Liver (tissue), 9 donors: ENCODE results near the gene ZNF32. TPM values are rescaled to one million over a fixed set of nuclear protein-coding genes. Genes with fewer than 3 reads are reported as not detected.

Experiments used
- DNase-seq: peaks from one replicate; pipeline ENCODE4 v3.0.0-alpha.2; 2017; ENCODE audit warnings: low spot score
- H3K27ac ChIP-seq, 2 donors: one replicate each; pipeline ENCODE4 v1.7.0; 2013; ENCODE audit warnings: inconsistent platforms in 2 of 2, low read length in 2 of 2, control low read depth in 1 of 2, low read depth in 1 of 2, mild to moderate bottlenecking in 1 of 2
- H3K27me3 ChIP-seq, 4 donors: one replicate each; pipeline versions ENCODE4 v1.6.1 to v1.7.0; 2013; ENCODE audit warnings: low read length in 3 of 4, inconsistent platforms in 1 of 4, mild to moderate bottlenecking in 1 of 4, moderate library complexity in 1 of 4; ENCODE audit not compliant: control insufficient read depth in 4 of 4, insufficient read depth in 4 of 4
- H3K36me3 ChIP-seq, 4 donors: one replicate each; pipeline versions ENCODE4 v1.6.1 to v1.7.0; 2013; ENCODE audit warnings: low read length in 3 of 4, mild to moderate bottlenecking in 3 of 4, low read depth in 1 of 4, moderate library complexity in 1 of 4; ENCODE audit not compliant: control insufficient read depth in 4 of 4, insufficient read depth in 3 of 4
- H3K4me1 ChIP-seq, 4 donors: one replicate each; pipeline versions ENCODE4 v1.6.1 to v1.7.0; 2013; ENCODE audit warnings: low read length in 3 of 4, mild to moderate bottlenecking in 3 of 4, moderate library complexity in 1 of 4; ENCODE audit not compliant: control insufficient read depth in 4 of 4, insufficient read depth in 4 of 4
- H3K4me3 ChIP-seq, 3 donors: one replicate each; pipeline versions ENCODE4 v1.6.1 to v1.7.0; 2013; ENCODE audit warnings: low read length in 3 of 3, control low read depth in 1 of 3, low read depth in 1 of 3, mild to moderate bottlenecking in 1 of 3
- H3K9ac ChIP-seq, 2 donors: one replicate each; pipeline ENCODE4 v1.7.0; 2013; ENCODE audit warnings: low read length in 2 of 2, mild to moderate bottlenecking in 2 of 2, moderate library complexity in 2 of 2, control low read depth in 1 of 2, low read depth in 1 of 2
- H3K9me3 ChIP-seq, 4 donors: one replicate each; pipeline versions ENCODE4 v1.6.1 to v1.7.0; 2013; ENCODE audit warnings: low read length in 3 of 4; ENCODE audit not compliant: control insufficient read depth in 4 of 4
- CTCF ChIP-seq: fragments of 150-350 bp; IDR thresholded peaks from 2 replicates; pipeline ENCODE4 v1.5.1; 2017; ENCODE audit warnings: improper control_type of control experiment, low read depth, low read length; ENCODE audit not compliant: missing input control
- FOXA2 ChIP-seq: IDR thresholded peaks from 2 replicates; pipeline ENCODE4 v1.6.1; 2016; ENCODE audit warnings: antibody characterized with exemption
- GABPA ChIP-seq, 2 donors: IDR thresholded peaks in 1 of 2; conservative IDR thresholded peaks in 1 of 2; 2 replicates each; pipeline ENCODE4 v1.6.1; 2016; ENCODE audit warnings: antibody characterized with exemption in 2 of 2, mild to moderate bottlenecking in 1 of 2, moderate library complexity in 1 of 2
- HNF4A ChIP-seq, 2 donors: conservative IDR thresholded peaks; 2 replicates each; pipeline ENCODE4 v1.6.1; 2016; ENCODE audit warnings: antibody characterized with exemption in 2 of 2, mild to moderate bottlenecking in 2 of 2
- HNF4G ChIP-seq: IDR thresholded peaks from 2 replicates; pipeline ENCODE4 v1.6.1; 2016; ENCODE audit warnings: antibody characterized with exemption
- JUND ChIP-seq, 2 donors: IDR thresholded peaks; 2 replicates each; pipeline ENCODE4 v1.6.1; 2016; ENCODE audit warnings: antibody characterized with exemption in 2 of 2
- NR2F2 ChIP-seq: IDR thresholded peaks from 2 replicates; pipeline ENCODE4 v1.6.1; 2016; ENCODE audit warnings: antibody characterized with exemption
- RAD21 ChIP-seq, 2 donors: IDR thresholded peaks; 2 replicates each; pipeline ENCODE4 v1.6.1; 2016; ENCODE audit warnings: antibody characterized with exemption in 2 of 2, mild to moderate bottlenecking in 2 of 2
- RXRA ChIP-seq, 2 donors: IDR thresholded peaks; 2 replicates each; pipeline ENCODE4 v1.6.1; 2017 to 2018; ENCODE audit warnings: antibody characterized with exemption in 2 of 2, mild to moderate bottlenecking in 1 of 2
- SP1 ChIP-seq: IDR thresholded peaks from 2 replicates; pipeline ENCODE4 v1.6.1; 2018; ENCODE audit warnings: antibody characterized with exemption, mild to moderate bottlenecking
- YY1 ChIP-seq: IDR thresholded peaks from 2 replicates; pipeline ENCODE4 v1.6.1; 2016; ENCODE audit warnings: antibody characterized with exemption, mild to moderate bottlenecking
- ZBTB33 ChIP-seq: IDR thresholded peaks from 2 replicates; pipeline ENCODE4 v1.6.1; 2016; ENCODE audit warnings: antibody characterized with exemption
- WGBS: extraction: QIAGEN DNeasy Blood & Tissue Kit; methylation state at CpG from one replicate; pipeline ENCODE4 v1.1.7; 2013; 5-methylcytosine and 5-hydroxymethylcytosine counted together
- polyA plus RNA-seq, 2 donors: library from polyadenylated mRNA; stranded (reverse) in 1 of 2; unstranded in 1 of 2; fragments of 200-250 nt in 1 of 2; fragments of >200 nt in 1 of 2; fragmentation: Nextera tagmentation in 1 of 2; extraction: Ambion mirVana in 1 of 2; gene quantifications; one replicate each; pipeline versions ENCODE4 v1.2.1 to v1.2.3, GENCODE V29; 2013 to 2015
- total RNA-seq, 2 donors: library from RNA; depleted of rRNA; stranded (reverse); fragments of >200 nt; gene quantifications; one replicate each; pipeline ENCODE4 v1.2.3, GENCODE V29; 2014
- TF ChIP-seq, protein P1 (sequence below): IDR thresholded peaks from 2 replicates; pipeline ENCODE4 v1.6.1; 2016; ENCODE audit warnings: antibody characterized with exemption
- donor health status: healthy.
- donor health status: healthy.
- donor health status: healthy.
- donor health status: healthy.
- donor health status: healthy.

Gene ZNF32
- total RNA-seq (10 to 100 TPM in 1 of 2 donors, 1 to 10 TPM in 1; 6.5 to 11.9 TPM), polyA plus RNA-seq (10 to 100 TPM; 13.1 to 19.9 TPM)

- no peaks in the 10 kb centered on the region for H3K27me3 ChIP-seq
- under 1% methylated on average over 90 of the region's 90 CpGs for WGBS
- H3K36me3 ChIP-seq, result peaks cover 13 to 27% (median 25%) of the 10 kb centered on the region in 4 donors
- peaks cover 22 to 35% (median 29%) of the 10 kb centered on the region in 4 donors for H3K9me3 ChIP-seq
- H3K9ac ChIP-seq, result peak within 1 kb of the TSS; percentile 56 to 80
- peaks cover 2 to 9% (median 3%) of the 10 kb centered on the region in 4 donors for H3K4me1 ChIP-seq
- peak; percentile 73 for DNase-seq
- peak within 1 kb of the TSS; percentile 56 to 78 for H3K27ac ChIP-seq
- peak in 1 of 2 donors; percentile 18 for TF ChIP-seq GABPA (IDR thresholded peaks at IDR 0.05 in 1 of 2, conservative IDR thresholded peaks at IDR 0.05 in 1 of 2)
- TF ChIP-seq HNF4A (conservative IDR thresholded peaks at IDR 0.05), result no peak
- H3K4me3 ChIP-seq, result peak within 1 kb of the TSS; percentile 14 to 93 (median 88)
These were observed at the start of gene ZNF32 for GRCh38 chr10:43648398-43649184. Gene ZNF32, minus strand, starts transcription at chr10:43648881. Its CDS starts 2,748 bp downstream, at chr10:43646133.

DNA sequence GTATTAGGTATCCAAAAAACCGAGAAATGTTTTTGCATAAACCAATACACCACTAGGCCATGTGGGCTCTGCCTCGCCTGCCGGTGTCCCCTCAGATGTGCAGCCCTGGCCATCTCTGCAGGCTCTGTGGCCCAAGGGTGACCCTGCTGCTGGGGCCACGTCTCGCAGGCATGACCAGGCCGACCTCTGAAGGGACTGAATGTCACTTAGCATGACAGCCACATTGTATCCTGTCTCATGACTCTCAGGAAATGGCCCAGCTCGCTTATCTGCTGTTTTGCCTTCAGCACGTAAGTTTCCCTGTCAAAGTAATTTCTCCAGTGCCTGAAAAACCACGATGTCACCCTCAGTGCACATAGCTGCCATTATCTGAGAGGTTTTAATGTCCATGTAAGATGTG is 49.5 kb upstream of the ZNF32 start:
- TF ChIP-seq ZBTB33, result no peak
- TF ChIP-seq RAD21 (IDR thresholded peaks at IDR 0.05), result no peak
- no peak for TF ChIP-seq HNF4A (conservative IDR thresholded peaks at IDR 0.05)
- TF ChIP-seq JUND (IDR thresholded peaks at IDR 0.05), result no peak
- no peak for TF ChIP-seq HNF4G
- peak; percentile 13 for TF ChIP-seq SP1
- TF ChIP-seq RXRA (IDR thresholded peaks at IDR 0.05), result peak in 1 of 2 donors; percentile 47
- TF ChIP-seq FOXA2, result no peak
- TF ChIP-seq YY1, result no peak
- peak; percentile 86 for TF ChIP-seq NR2F2
- TF ChIP-seq, protein P1, sequence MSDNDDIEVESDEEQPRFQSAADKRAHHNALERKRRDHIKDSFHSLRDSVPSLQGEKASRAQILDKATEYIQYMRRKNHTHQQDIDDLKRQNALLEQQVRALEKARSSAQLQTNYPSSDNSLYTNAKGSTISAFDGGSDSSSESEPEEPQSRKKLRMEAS, result no peak
- no peak for TF ChIP-seq CTCF
- Histone ChIP-seq H3K4me3 (no peak overlapping the region), H3K4me1 (no peaks in the 10 kb centered on the region), H3K9me3 (no peaks in the 10 kb centered on the region), H3K27ac (peak overlapping the region in 1 of 2 donors; percentile 7), H3K27me3 (peaks cover 0 to 3% (median 0%) of the 10 kb centered on the region in 4 donors), H3K36me3 (no peaks in the 10 kb centered on the region), H3K9ac (no peak overlapping the region)
- 57% methylated on average over 9 of the region's 9 CpGs for WGBS
- DNase-seq, result no peak
